Mesothelial cell of epicardium (in vitro differentiated cells): ENCODE results near the gene TEX53. TPM values are rescaled to one million over a fixed set of nuclear protein-coding genes. Genes with fewer than 3 reads are reported as not detected.

ENCODE experiments used
- DNase-seq, 2 experiments: peaks; one replicate each; pipeline ENCODE4 v3.0.0; 2021; ENCODE audit warnings: low spot score in 2 of 2; ENCODE audit not compliant: unreplicated experiment in 2 of 2
- H3K27ac Mint-ChIP-seq: 2 replicates; pipeline ENCODE4 v1.8.0; 2021; ENCODE audit warnings: mixed read lengths
- H3K27me3 Mint-ChIP-seq: 2 replicates; pipeline ENCODE4 v1.8.0; 2021; ENCODE audit warnings: low read depth, mixed read lengths
- H3K36me3 Mint-ChIP-seq: 2 replicates; pipeline ENCODE4 v1.8.0; 2021; ENCODE audit warnings: mixed read lengths
- H3K4me1 Mint-ChIP-seq: 2 replicates; pipeline ENCODE4 v1.8.0; 2021; ENCODE audit warnings: mixed read lengths
- H3K4me3 Mint-ChIP-seq: 2 replicates; pipeline ENCODE4 v1.8.0; 2021; ENCODE audit warnings: mild to moderate bottlenecking, moderate library complexity, mixed read lengths
- H3K9me3 Mint-ChIP-seq: 2 replicates; pipeline ENCODE4 v1.8.0; 2021; ENCODE audit warnings: mixed read lengths
- total RNA-seq: library from RNA; stranded (reverse); gene quantifications from 3 replicates; pipeline ENCODE4 v1.2.1, GENCODE V29; 2021
- TF ChIP-seq, protein P1 (sequence below): fragments of 200-600 bp; sonication (generic); IDR thresholded peaks from one replicate; pipeline ENCODE4 v1.5.0; 2021; ENCODE audit warnings: antibody characterized with exemption; ENCODE audit not compliant: unreplicated experiment

The TEX53 gene
- total RNA-seq, 1 donor from 2014 or later = not detected

DNA sequence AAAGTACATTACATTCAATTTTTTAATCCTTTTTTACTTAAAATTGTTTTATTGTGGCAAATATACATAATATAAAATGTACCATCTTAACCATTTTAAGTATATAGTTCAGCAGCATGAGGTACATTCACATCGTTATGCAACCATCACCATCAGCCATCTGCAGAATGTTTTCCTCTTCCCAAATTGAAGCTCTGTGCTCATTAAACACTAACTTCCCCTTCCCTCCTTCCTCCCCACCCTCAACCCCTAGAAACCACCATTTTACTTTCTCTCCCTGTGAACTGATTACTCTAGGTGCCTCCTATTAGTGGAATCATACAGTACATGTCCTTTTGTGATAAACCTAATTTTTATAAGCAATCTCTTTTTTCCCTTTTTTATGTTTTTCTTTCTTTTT lies 15.6 kb downstream of the TEX53 start:
- Mint-ChIP-seq H3K9me3 (peaks cover 6% of the 10 kb centered on the region), H3K36me3 (peaks cover 52% of the 10 kb centered on the region), H3K27me3 (no peaks in the 10 kb centered on the region), H3K27ac (peak overlapping the region; percentile 33), H3K4me3 (no peak overlapping the region), H3K4me1 (no peaks in the 10 kb centered on the region)
- DNase-seq = no peak
- TF ChIP-seq, protein P1, sequence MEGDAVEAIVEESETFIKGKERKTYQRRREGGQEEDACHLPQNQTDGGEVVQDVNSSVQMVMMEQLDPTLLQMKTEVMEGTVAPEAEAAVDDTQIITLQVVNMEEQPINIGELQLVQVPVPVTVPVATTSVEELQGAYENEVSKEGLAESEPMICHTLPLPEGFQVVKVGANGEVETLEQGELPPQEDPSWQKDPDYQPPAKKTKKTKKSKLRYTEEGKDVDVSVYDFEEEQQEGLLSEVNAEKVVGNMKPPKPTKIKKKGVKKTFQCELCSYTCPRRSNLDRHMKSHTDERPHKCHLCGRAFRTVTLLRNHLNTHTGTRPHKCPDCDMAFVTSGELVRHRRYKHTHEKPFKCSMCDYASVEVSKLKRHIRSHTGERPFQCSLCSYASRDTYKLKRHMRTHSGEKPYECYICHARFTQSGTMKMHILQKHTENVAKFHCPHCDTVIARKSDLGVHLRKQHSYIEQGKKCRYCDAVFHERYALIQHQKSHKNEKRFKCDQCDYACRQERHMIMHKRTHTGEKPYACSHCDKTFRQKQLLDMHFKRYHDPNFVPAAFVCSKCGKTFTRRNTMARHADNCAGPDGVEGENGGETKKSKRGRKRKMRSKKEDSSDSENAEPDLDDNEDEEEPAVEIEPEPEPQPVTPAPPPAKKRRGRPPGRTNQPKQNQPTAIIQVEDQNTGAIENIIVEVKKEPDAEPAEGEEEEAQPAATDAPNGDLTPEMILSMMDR = no peak

DNA sequence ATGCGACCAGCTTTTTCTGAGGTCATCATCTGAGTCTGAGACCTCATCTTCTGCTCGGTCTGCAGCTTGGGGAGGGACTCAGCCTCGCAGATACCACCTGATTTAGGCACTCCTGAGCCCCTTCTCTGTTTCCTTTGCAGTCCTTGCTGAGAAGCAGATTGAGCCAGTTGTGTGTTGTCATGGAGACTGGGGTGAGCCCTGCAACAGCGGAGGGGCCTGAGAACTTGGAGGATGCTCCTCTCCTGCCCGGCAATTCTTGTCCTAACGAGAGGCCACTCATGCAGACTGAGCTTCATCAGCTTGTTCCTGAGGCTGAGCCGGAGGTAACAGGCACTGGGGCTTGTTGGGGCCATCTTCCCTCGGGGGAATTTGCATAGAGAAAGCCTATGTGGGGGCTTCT lies 19.2 kb downstream of the TEX53 start:
- no peak overlapping the region for H3K27ac Mint-ChIP-seq
- TF ChIP-seq, protein P1 = no peak
- no peaks in the 10 kb centered on the region for H3K4me1 Mint-ChIP-seq
- H3K9me3 Mint-ChIP-seq = no peaks in the 10 kb centered on the region
- no peak overlapping the region for H3K4me3 Mint-ChIP-seq
- no peaks in the 10 kb centered on the region for H3K27me3 Mint-ChIP-seq
- H3K36me3 Mint-ChIP-seq = peaks cover 38% of the 10 kb centered on the region
- no peak for DNase-seq

DNA sequence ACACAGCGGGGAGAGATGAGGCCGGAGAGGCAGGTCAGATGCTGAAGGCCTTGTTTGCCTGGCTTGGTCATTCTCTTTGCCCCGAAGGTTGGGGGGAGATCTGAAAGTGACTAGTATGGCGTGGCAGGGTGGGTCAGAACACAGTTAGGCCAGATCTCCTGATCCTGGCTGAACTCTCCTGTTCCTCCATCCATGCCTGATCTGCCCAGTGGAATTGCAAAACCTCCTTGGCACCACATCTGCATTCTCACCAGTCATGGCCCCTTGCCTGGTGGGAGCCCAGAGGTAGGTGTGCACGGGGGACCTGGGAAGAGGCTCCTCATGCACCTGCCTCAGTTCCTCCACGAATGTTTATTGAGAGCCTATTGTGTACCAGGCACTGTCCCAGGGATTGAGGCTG lies 23.2 kb downstream of the TEX53 start:
- Mint-ChIP-seq H3K9me3 (no peaks in the 10 kb centered on the region), H3K4me1 (no peaks in the 10 kb centered on the region), H3K27me3 (no peaks in the 10 kb centered on the region), H3K4me3 (no peak overlapping the region), H3K36me3 (peaks cover 31% of the 10 kb centered on the region), H3K27ac (no peak overlapping the region)
- TF ChIP-seq, protein P1 = no peak
- no peak for DNase-seq

DNA sequence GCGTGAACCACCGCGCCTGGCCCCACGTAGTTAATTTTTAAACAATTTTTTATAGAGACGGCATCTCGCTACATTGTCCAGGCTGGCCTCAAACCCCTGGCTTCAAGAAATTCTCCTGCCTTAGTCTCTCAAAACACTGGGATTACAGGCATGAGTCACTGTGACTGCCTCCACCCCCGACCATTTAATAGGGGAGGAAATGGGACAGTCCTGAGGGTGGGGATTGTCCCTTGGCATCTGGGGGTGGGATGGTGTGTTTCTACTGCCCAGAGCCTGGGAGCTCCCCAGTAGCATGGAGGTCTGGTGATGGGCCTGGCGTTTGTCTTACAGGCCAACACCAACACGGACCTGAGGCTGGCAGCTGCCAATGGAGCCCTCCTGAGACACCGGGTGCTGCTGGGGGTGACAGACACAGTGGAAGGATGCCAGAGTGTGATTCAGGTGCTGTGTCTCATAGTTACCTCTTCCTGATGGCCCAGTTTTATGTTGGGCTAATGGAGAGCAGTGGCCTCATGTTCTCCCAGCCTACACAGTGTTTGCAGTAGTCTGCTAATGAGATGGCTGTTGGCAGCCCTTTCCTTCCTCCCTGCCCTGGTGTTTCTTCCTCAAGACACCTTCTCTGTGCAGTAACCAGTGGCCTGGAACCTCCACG lies 24.0 kb downstream of the TEX53 start:
- Mint-ChIP-seq H3K27ac (no peak overlapping the region), H3K27me3 (no peaks in the 10 kb centered on the region), H3K36me3 (peaks cover 30% of the 10 kb centered on the region), H3K9me3 (no peaks in the 10 kb centered on the region), H3K4me3 (no peak overlapping the region), H3K4me1 (no peaks in the 10 kb centered on the region)
- TF ChIP-seq, protein P1 = no peak
- no peak for DNase-seq

DNA sequence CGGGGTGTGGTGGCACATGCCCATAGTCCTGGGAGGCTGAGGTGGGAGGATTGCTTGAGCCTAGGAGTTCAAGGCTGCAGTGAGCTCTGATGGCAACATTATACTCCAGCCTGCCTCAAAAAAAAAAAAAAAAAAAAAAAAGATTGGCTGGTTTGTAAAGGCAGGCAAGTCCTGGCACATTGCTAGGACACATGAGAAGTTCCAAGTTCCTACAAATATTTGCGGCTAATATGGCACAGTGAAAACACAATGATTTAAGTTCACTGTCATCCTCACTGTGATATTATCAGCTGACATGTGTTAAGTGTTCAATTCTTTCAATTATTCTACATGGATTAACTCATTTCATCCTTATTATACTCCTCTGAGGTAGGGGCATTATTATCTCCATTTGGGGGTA lies 26.4 kb downstream of the TEX53 start:
- H3K27me3 Mint-ChIP-seq = no peaks in the 10 kb centered on the region
- H3K27ac Mint-ChIP-seq = no peak overlapping the region
- TF ChIP-seq, protein P1 = no peak
- peaks cover 35% of the 10 kb centered on the region for H3K36me3 Mint-ChIP-seq
- no peaks in the 10 kb centered on the region for H3K9me3 Mint-ChIP-seq
- DNase-seq = no peak
- no peaks in the 10 kb centered on the region for H3K4me1 Mint-ChIP-seq
- no peak overlapping the region for H3K4me3 Mint-ChIP-seq
